ENCODE measurements around the gene PTPN4.

PTPN4 gene

DNA sequence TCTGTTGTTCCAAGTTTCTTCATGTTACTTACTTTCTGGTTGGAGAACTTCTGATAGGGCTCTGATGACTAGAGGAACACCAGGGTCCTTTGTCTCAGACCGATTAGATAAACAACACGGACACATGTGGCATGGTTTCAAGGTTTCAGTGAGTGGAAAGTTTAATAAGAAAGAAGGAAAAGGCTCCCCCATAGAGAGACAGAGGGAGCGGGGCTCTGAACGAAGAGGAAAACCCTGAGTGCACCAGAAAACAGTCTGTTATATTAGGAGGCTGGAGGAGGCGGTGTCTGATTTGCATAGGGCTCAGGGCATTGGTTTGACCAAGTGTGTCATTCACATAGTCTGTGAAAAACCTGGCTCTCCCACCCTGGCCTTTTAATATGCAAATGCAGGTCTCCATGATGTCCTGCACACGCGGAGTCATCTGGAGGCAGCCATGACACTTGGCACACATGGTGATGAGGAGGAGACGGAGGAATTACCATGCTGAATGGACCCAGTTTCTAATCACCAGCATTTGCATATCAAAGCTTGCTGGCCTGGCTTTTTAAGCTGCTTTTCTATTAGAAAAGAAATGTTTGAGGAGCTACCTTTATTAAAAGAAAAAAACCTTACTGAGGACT is 94.2 kb downstream of the PTPN4 start:
- DNase-seq (ENCODE audit: low read depth, low spot score): no peak

DNA sequence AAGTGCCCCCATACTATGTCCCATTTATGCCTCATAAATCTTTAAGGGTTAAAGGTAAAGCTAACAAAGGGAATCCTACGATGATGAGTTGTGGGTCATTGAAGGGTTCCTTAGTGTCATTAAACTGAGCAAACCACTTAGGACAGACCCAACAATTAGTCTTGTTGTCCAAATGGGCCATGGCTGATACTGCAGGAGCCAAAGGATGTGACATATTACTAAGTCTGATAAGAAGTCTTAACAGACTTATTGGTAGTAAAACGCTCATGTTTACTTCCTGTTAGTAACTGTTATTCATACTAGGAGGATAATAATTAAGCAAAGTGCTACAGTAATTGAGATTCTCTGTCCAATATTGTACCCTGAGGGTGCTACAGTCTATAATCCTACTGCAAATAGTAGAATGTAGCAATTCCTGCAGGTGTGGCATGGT is 96.8 kb downstream of the PTPN4 start:
- DNase-seq (ENCODE audit: low read depth, low spot score): no peak

GRCh38 chr2:119857742-119858141 is 98.0 kb downstream of the PTPN4 start:
- no peak for DNase-seq (ENCODE audit: low read depth, low spot score)

DNA sequence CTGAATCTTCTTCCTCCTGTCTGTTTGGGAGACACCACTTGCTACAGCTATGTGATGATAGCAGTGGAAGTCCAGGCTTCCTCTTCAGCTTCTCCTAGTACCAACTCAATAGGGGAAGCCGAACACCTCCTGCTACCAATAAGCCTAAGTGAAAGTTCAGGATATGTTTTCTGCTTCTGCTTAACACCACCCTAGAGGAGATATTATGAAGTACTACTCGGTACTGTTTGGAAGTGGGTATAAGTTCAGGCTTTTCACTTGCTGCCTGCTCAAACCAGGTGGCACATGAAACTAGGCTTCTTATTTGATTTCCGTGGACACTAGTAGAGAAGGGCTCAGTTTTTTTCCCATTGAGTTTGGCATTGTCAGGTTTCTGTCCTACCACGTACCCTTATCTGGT is 99.8 kb downstream of the PTPN4 start:
- no peak for DNase-seq (ENCODE audit: low read depth, low spot score)

- DNase-seq (ENCODE audit: low read depth, low spot score): no peak
These were observed 101.2 kb downstream of the PTPN4 start for GRCh38 chr2:119860924-119861323.

DNA sequence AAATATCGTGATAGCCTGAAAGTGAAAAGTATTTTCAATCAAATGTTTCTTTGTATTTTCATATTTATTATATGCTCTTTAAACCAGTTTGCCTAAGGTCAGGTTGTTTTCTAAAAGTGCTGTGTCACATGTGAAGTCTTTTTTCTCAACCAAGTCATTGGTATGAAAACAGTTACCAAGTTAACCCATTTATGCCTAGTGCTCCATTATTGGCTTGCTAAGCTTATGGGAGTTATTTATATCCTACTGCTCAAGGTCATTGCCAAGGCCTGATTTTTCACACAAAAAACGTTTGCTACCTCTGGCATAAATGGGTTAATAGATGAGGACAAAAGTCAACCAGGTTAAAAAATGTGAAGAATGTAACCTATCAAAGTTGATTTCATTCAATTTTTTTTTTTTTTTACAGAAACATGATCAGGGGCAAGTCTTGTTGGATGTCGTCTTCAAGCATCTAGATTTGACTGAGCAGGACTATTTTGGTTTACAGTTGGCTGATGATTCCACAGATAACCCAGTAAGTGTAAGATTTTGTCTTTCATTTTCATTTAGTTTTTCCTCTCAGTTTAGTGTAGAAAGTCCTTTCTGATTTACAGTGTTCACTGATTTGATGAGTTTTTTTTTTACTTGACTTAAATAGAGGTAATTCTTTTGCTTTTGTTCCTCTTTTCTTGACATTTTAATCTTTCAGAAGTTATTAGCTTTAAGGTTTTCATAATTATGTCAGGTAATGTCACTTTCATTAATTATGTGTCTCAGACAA is 102.6 kb downstream of the PTPN4 start:
- no peak for DNase-seq (ENCODE audit: low read depth, low spot score)

DNA sequence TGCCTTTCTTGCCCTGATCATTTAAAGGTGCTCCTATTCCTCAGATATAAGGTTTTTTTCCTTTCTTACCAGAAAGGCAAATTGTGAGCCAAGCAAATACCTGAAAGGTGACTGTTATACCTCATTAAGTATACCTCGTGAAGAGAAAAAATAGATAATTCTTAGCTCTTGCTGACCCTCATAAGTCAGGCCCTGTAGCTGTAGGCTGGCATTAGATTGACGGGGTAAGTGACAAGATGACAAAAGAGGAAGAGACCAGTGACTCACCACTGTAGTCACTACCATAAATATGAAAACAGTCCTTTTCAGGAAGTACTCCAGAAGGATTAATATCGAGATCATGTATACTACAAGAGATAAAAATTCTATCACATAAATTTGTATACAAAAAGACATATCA is 104.6 kb downstream of the PTPN4 start:
- DNase-seq (ENCODE audit: low read depth, low spot score): no peak

- no peak for DNase-seq (ENCODE audit: low read depth, low spot score)
These were observed 112.0 kb downstream of the PTPN4 start for GRCh38 chr2:119871725-119872124.

DNA sequence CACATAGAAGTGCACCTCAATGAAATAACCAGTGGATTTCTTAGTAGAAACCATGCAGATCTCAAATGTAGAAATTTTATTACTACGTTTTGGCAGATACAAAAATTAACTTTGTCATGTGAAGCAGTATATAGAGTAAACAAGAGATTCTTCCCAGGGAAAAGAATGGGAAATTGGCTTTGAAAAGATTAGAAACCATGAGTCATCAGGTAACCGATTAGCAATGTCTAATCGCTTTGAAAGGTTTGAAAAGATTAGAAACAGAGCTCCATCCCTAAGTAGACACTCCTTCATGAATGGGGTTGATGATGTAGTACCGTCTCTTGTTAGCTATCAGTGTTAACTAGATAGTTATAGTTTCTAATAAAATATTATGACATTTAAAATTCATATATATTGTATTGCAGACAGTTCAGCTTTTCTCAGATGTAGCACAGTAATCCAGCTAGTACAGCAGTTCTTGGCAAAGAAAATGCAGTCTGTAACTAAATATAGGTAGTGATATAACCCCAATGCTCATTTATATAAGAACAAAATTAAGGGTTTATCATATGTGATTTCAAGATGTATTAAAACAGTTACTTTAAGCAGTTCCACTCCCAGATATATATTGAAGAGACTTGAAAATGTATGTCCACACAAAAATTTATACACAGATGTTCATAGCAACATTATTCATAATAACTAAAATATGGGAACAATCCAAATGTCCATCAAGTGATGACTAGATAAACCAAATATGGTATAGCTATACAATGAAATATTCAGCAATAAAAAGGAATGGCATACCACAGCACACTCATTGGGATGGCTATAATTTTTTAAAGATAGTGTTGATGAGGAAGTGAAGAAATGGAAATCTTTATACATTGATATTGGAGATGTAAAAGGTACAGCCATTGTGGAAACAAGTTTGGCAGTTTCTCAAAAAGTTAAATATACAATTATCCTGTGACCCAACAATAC is 113.9 kb downstream of the PTPN4 start:
- no peak for DNase-seq (ENCODE audit: low read depth, low spot score)

- no peak for DNase-seq (ENCODE audit: low read depth, low spot score)
These were observed 119.8 kb downstream of the PTPN4 start for GRCh38 chr2:119879502-119879901.

DNA sequence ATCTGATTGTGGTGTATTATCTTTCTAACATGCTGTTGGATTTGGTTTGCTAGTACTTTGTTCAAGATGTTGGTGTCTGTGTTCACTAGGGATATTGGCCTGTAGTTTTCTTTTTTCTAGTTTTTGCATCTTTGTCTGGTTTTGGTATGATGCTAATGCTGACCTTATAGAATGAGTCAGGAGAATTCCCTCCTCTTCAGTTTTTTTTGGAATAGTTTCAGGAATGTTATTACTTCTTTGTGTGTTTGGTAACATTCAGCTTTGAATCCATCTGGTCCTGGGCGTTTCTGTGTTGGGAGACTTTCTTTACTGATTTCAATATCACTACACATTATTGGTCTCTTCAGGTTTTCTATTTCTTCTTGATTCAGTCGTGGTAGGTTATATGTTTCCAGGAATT is 129.0 kb downstream of the PTPN4 start:
- no peak for DNase-seq (ENCODE audit: low read depth, low spot score)

DNA sequence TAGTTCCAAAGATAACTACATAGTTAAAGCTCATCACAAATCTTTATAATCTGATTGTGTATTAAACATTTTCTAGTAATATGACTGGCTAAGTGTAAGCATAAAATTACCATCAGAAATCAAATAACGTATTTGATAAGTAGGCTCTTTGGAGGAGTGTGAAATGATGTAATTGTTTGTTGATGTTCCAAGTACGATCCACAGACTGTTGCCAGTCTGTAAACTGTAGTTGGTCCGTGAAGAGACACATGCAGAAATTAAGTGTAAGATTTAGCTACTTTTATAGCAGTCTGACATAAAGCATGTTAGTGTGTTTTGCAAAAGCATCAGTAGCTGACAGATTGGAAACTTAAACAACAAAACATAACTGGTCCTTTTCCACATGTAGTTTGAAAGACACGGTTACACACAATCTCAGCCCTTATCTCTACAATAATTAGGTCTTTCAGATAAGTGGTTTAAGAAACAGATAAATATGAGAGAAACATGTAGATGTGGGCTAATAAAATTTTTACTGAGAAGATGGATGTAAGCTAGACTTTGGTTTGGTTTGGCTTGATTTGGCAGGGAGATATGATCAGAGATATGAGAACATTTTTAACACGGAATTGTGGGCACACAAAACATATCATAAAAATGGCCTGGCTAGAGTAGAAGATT is 138.1 kb downstream of the PTPN4 start:
- no peak for DNase-seq (ENCODE audit: low read depth, low spot score)

- DNase-seq (ENCODE audit: low read depth, low spot score): no peak
These were observed 141.3 kb downstream of the PTPN4 start for GRCh38 chr2:119901013-119901412.

- DNase-seq (ENCODE audit: low read depth, low spot score): no peak
These were observed 150.8 kb downstream of the PTPN4 start for GRCh38 chr2:119910566-119910965.

DNA sequence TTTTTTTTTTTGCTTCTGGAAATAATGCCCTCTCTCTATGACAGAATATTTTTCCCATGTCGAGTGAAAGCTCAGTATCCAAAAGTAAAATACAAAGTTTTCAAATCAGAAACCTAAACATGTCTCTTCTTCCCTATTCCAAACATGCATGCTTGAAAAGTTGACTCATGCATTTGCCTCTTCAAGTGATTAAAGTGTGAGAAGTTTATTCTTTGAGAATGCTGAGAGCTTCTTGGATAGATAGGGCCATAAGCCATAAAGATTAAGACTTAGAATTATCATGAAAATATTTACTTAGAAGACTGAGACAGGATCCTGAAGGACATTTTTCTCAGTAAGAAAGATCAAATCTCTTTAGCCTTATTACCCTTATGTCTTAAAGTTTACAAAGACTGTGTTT is 154.5 kb downstream of the PTPN4 start:
- DNase-seq (ENCODE audit: low read depth, low spot score): no peak

- no peak for DNase-seq (ENCODE audit: low read depth, low spot score)
These were observed 162.1 kb downstream of the PTPN4 start for GRCh38 chr2:119921825-119922224.

DNA sequence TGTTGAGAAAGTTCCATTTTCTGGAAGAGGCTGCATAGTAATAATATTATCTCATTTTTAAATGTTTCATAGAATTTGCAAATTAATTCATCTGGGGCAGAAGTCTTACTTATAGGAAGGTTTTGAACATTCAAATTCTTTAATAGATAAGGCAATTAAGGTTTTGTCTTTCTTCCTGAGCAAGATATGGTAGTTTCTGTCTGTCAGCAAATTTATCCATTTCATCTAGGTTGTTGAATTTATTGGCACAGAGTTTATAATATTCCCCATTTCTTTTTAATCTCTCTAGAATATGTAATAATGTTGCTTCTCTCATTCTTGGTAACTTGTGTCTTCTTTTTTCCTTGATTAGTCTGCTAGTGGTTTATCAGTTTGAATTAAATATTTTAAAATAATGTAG is 163.0 kb downstream of the PTPN4 start:
- DNase-seq (ENCODE audit: low read depth, low spot score): no peak

DNA sequence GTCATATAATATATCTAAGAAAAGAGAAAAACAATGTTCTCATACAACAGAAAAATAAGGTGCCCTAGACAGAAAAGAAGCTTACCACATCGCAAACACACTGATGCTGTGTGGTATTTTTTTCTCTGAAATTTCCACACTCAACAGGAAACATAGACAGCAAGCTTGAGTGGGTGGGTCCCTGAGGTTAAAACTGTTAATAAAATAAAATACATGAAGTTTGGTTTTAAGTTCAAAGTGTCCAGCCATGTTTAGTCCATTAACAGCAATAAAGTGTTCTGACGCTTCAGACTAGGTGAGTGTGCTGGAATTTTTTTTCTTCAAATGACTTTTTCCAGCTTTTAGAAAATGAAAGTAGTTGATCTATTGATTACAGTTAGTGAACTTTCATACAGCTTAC is 169.8 kb downstream of the PTPN4 start:
- no peak for DNase-seq (ENCODE audit: low read depth, low spot score)

- no peak for DNase-seq (ENCODE audit: low read depth, low spot score)
These were observed 173.1 kb downstream of the PTPN4 start for GRCh38 chr2:119932809-119933208.

DNA sequence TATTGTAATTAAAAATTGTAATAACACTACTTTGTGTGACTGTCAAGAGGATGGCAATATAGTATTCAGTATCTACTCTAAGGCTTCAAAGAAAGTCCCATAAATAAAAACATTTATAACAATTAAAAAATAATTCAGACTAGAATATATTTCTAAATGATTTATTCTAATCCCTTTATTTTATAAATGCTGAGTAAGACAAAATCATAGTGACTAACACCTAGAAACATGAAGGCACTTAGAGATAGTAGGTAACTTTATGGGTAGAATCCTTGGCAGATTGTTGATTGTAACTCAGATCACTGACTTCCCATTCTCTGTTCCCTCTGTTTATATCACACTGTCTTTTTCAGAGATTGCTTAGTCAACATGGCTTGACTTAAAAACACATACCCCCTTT is 174.6 kb downstream of the PTPN4 start:
- no peak for DNase-seq (ENCODE audit: low read depth, low spot score)

GRCh38 chr2:119937680-119938079 is 178.0 kb downstream of the PTPN4 start:
- DNase-seq (ENCODE audit: low read depth, low spot score): no peak

GRCh38 chr2:119939915-119940314 is 180.2 kb downstream of the PTPN4 start:
- DNase-seq (ENCODE audit: low read depth, low spot score): no peak

Measured in activated naive CD8-positive, alpha-beta T cell treated with anti-CD3 and anti-CD28 coated beads, Interleukin-2, amount 50 U/mL, for 16 hours (primary cell).